GM12875 (cell line): ENCODE measurements around the gene BMP6.

Source experiments
- H3K4me3 ChIP-seq: one replicate; pipeline ENCODE4 v1.5.1; 2011; ENCODE audit warnings: low read depth, low read length, control low read depth
- CTCF ChIP-seq: IDR thresholded peaks from 2 replicates; pipeline ENCODE4 v1.5.1; 2011; ENCODE audit warnings: low read depth, mild to moderate bottlenecking, control low read depth, inconsistent platforms, low read length, moderate library complexity, borderline replicate concordance; ENCODE audit not compliant: insufficient read depth

Gene BMP6

GRCh38 chr6:7786214-7786661 is 60.3 kb downstream of the BMP6 start:
- H3K4me3 ChIP-seq, result no peak overlapping the region
- TF ChIP-seq CTCF, result no peak

GRCh38 chr6:7787137-7787608 is 61.3 kb downstream of the BMP6 start:
- H3K4me3 ChIP-seq, result no peak overlapping the region
- TF ChIP-seq CTCF, result no peak

GRCh38 chr6:7787731-7788130 is 61.8 kb downstream of the BMP6 start:
- no peak overlapping the region for H3K4me3 ChIP-seq
- TF ChIP-seq CTCF, result no peak

- no peak overlapping the region for H3K4me3 ChIP-seq
- TF ChIP-seq CTCF, result no peak
These were observed 68.6 kb downstream of the BMP6 start for GRCh38 chr6:7794509-7794908.

- no peak for TF ChIP-seq CTCF
- H3K4me3 ChIP-seq, result no peak overlapping the region
These were observed 71.5 kb downstream of the BMP6 start for GRCh38 chr6:7797386-7797785.

- H3K4me3 ChIP-seq, result no peak overlapping the region
- TF ChIP-seq CTCF, result no peak
These were observed 72.9 kb downstream of the BMP6 start for GRCh38 chr6:7798751-7799150.

GRCh38 chr6:7802662-7803061 is 76.8 kb downstream of the BMP6 start:
- H3K4me3 ChIP-seq, result no peak overlapping the region
- TF ChIP-seq CTCF, result no peak
